ENCODE data around the gene IL10RB. TPM values are rescaled to one million over a fixed set of nuclear protein-coding genes. Genes with fewer than 3 reads are reported as not detected.
A peak's percentile ranks its signal among the peaks of the same experiment; 100 is the strongest.

Gene IL10RB
- total RNA-seq, 3 donors from 2014 or later = 45.3 to 100 (median 77.0) TPM

- ATAC-seq (peak; percentile 74), DNase-seq (peak in 2 of 3 donors; percentile 36 to 49)
These were observed 34.8 kb downstream of the IL10RB start for GRCh38 chr21:33300701-33301631.

GRCh38 chr21:33301632-33302002 lies 35.5 kb downstream of the IL10RB start:
- DNase-seq = no peak
- intact Hi-C loops (cut with DNase I, micrococcal nuclease) = no loop called here

More at GRCh38 chr21:33300701-33301631, 34.8 kb downstream of the IL10RB start:
- peaks cover 25% of the 10 kb centered on the region for H3K4me1 ChIP-seq (ENCODE audit: low read depth)
- TF ChIP-seq CTCF (IDR thresholded peaks at IDR 0.05) = no peak
- H3K9me3 ChIP-seq = no peaks in the 10 kb centered on the region
- intact Hi-C loops (cut with DNase I, micrococcal nuclease) = no loop called here
- H3K36me3 ChIP-seq (ENCODE audit: low read depth) = no peaks in the 10 kb centered on the region
- no peak overlapping the region for H3K4me3 ChIP-seq

GRCh38 chr21:33302055-33302454 lies 35.9 kb downstream of the IL10RB start:
- DNase-seq (peak in 1 of 3 donors; percentile 46), ATAC-seq (no peak)
- H3K4me3 ChIP-seq = no peak overlapping the region
- H3K36me3 ChIP-seq (ENCODE audit: low read depth) = no peaks in the 10 kb centered on the region
- TF ChIP-seq CTCF (IDR thresholded peaks at IDR 0.05) = no peak
- intact Hi-C loops (cut with DNase I, micrococcal nuclease) = no loop called here
- no peaks in the 10 kb centered on the region for H3K9me3 ChIP-seq
- H3K4me1 ChIP-seq (ENCODE audit: low read depth) = peaks cover 25% of the 10 kb centered on the region

More at GRCh38 chr21:33301632-33302002, 35.5 kb downstream of the IL10RB start:
- Histone ChIP-seq H3K4me1 (ENCODE audit: low read depth) (peaks cover 25% of the 10 kb centered on the region), H3K4me3 (no peak overlapping the region), H3K36me3 (ENCODE audit: low read depth) (no peaks in the 10 kb centered on the region), H3K9me3 (no peaks in the 10 kb centered on the region)
- TF ChIP-seq CTCF (IDR thresholded peaks at IDR 0.05) = no peak
- no peak for ATAC-seq

GRCh38 chr21:33302796-33303195 lies 36.6 kb downstream of the IL10RB start:
- intact Hi-C loops (cut with DNase I, micrococcal nuclease) = no loop called here
- Histone ChIP-seq H3K4me1 (ENCODE audit: low read depth) (peaks cover 25% of the 10 kb centered on the region), H3K9me3 (no peaks in the 10 kb centered on the region), H3K36me3 (ENCODE audit: low read depth) (no peaks in the 10 kb centered on the region), H3K4me3 (no peak overlapping the region)
- ATAC-seq = no peak
- DNase-seq = peak in 1 of 3 donors; percentile 25
- TF ChIP-seq CTCF (IDR thresholded peaks at IDR 0.05) = no peak

GRCh38 chr21:33305344-33305671 lies 39.1 kb downstream of the IL10RB start:
- no peak for DNase-seq
- TF ChIP-seq CTCF (IDR thresholded peaks at IDR 0.05) = no peak
- Histone ChIP-seq H3K36me3 (ENCODE audit: low read depth) (no peaks in the 10 kb centered on the region), H3K4me1 (ENCODE audit: low read depth) (peaks cover 16% of the 10 kb centered on the region), H3K9me3 (no peaks in the 10 kb centered on the region), H3K4me3 (no peak overlapping the region)
- intact Hi-C loops (cut with DNase I, micrococcal nuclease) = no loop called here
- ATAC-seq = no peak

Data from mucosa of descending colon (tissue), 3 donors.